Stimulated activated CD4-positive, alpha-beta T cell treated with anti-CD3 and anti-CD28 coated beads, Interleukin-1b, Interleukin-23, amount 100 ng/mL, for 1 hour (primary cell): ENCODE data around the gene CIAO2B.

Source experiments
- DNase-seq, 2 donors: peaks; one replicate each; pipeline ENCODE4 v3.0.0-alpha.2; 2020; ENCODE audit warnings: low read depth in 2 of 2

Gene CIAO2B

GRCh38 chr16:66920924-66921680, 13.1 kb downstream of the CIAO2B start:
- DNase-seq: no peak

GRCh38 chr16:66920299-66920590, 14.0 kb downstream of the CIAO2B start:
- DNase-seq: no peak

DNA sequence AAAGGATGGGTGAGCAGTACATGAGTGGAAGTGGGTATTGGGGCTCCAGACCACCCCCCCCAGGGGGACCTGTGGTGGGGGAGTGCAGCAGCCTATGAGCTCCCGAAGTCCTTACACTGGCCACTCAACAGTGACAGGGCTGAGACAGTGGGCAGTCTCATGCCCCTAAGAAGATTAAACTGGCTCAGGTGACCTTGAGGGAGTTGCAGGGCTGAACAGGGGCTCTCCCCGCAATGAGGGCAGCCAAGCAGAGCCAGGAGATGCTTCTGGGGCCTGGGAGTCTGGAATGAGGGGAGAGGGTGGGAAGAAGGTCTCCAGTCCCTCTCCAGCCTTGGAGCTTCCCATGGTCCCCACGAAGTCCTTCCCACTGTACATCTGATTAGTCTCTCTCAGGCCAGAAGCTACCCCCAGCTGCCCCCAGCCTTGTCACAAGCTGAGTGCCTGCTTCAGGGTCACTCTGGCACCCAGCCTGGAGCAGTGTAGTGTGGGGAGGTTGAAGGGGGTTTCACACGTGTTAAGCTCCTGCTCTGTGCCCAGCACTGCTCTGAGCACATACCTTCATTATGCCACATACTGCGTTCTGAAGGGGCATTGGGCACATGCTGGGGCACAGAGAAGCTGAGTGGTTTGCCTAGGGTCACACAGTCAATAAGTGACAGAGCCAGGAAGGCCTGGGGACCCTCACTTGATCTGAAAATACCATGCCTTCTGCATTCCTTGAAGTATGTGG, 14.5 kb downstream of the CIAO2B start:
- no peak for DNase-seq

GRCh38 chr16:66918803-66919568, 15.2 kb downstream of the CIAO2B start, which contains the start of gene CDH16:
CDH16 (minus strand) TSS chr16:66918885; CDS start chr16:66918065, 820 bp downstream.
- DNase-seq: no peak

DNA sequence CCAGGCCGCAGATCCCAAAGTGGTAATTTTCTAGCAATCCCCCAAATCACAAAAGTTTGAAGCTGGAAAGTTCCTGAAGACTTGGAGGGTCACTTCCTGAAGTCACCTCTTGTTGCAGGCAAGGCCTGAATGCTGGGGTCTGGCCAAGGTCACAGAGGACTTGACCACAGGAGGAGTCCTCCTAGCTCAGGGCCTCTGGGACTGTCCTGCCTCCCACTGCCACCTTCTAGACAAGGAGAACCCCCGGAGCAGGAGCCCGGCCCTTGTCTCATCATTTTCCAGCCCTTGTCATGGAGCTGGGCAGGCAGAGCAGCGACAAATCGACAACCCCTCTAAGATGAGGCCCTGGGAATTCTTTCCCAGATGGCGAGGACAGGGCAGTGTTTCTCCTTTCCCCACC, 15.8 kb downstream of the CIAO2B start:
- no peak for DNase-seq

DNA sequence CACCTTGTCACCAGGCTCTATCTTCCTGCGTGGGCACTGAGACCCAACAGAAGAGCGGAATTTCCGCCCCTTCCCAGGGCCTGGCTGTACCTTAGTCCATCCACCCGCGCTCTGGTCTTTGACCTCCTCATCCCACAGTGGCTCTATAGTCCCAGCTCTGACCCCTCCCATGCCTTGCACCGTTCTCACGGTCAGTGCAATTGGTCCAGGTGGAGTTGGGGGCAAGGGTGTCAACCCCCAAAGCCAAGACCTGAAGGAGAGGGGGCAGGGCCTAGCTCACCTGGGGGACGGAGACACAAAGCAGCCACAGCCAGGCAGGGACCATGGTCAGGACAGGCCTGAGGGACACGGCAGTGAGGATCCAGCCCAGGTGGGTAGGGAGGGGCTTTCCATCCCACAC, 16.5 kb downstream of the CIAO2B start:
- DNase-seq: no peak

DNA sequence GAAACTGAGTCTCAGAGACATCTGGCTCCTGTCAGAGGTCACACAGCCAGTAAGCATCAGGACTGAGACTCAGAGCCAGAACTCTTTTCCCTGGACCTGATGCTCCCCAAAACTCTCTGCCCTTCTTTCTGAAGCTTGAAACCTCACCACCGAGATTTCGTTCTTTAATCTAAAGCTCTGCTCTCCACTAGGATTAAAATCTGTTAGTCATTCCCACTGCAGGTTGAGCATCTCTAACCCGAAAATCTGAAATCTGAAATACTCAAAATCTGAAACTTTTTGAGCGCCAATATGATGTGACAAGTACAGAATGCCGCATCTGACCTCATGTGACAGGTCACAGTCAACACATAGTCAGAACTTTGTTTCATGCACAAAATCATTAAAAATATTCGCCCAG, 17.7 kb downstream of the CIAO2B start:
- no peak for DNase-seq

DNA sequence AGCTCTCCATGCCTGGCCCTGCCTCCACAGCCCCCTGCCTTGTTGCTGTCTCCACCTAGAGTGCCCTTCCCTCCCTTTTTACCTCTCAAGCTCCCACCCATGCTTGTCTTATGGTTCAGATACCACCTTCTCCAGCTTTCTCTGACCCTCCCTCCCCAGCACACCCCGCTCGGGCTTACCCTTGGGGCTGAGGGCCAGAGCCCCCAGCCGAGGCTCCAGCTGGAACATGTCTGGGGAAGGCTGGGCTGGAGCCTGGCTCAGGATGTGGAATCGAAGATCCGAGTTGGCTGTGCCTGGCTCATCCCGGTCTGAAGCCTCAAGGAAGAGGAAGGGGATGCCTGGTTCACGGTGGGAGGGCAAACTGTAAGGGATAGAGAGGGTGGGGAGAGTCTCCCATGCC, 19.2 kb downstream of the CIAO2B start:
- DNase-seq: no peak

DNA sequence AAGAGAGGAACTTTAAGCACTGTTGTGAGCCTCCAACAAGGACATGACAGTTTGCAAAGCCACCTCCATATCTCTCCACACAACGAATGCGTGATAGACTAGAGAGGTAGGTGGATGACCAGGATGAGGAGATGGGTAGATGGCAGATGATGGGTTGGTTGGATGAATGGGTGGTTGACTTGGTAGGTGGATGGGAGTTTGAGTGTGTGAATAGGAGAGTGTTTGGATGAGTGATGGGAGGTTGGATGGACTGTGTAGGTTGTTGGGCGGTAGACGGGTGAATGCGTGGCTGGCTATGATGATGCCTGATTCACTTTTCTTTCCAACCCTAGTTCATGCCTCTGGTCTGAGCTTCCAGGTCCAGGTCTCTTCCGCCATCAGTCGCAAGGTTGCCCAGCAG, 19.7 kb downstream of the CIAO2B start:
- no peak for DNase-seq

GRCh38 chr16:66913711-66914110, 20.5 kb downstream of the CIAO2B start:
- DNase-seq: no peak

- DNase-seq: no peak
These were observed 21.1 kb downstream of the CIAO2B start for GRCh38 chr16:66913081-66913480.

DNA sequence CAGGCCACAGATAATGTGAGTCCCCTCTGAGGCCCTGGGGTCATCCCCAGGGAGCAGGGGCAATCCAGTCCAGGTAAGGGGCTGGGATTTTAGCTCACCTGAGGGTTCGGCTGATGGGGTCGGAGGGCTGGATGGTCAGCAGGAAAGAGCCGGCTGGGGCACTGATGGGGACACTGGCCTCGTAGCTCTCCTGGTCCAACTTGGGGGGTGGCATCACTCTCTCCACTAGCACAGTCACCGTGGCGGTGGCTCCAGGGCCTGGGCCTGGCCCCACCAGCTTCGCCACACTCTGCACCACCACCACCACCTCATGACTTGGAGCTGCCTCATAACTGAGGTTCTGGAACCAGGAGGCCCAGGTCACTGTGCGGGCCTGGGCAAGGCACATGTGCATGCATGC, 22.4 kb downstream of the CIAO2B start:
- no peak for DNase-seq

GRCh38 chr16:66911112-66911511, 23.1 kb downstream of the CIAO2B start:
- no peak for DNase-seq

DNA sequence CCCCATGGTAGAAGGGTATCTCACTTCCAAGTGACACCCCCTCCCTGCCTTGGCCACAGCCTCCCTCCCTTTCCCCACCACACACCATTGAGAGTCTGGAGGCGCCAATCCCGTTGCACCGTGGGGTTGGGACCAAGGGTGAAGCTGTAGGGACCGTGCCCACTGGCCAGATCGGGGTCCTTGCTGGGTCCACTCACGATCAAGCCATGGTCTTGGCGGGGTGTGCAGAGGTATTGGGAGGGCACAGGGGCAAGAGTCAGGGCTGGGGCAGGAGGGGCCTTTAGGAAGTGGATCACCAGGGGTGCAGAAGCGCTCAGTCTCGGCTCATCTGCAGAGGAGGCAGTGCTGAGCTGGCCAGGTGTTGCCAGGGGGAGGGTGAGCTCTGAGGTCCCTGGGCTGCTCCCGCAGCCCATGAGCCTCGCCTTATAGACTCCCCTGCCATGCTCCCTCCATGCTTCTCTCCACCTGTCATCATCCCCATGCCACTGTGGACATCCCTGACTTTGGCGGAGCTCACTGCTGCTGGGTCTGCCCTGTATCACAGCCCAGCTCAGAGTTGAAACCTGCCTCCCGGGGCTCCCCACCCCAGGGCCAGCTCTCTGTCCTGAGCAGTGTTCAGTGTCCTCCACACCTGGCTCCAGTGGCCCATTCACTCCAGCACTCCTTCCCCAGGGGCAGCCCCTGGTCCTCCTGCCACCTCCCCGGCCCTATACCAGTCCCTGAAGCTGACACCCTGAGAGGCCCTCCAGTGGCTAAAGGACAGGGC, 23.8 kb downstream of the CIAO2B start:
- DNase-seq: no peak

GRCh38 chr16:66908762-66909559, 25.2 kb downstream of the CIAO2B start:
- no peak for DNase-seq

DNA sequence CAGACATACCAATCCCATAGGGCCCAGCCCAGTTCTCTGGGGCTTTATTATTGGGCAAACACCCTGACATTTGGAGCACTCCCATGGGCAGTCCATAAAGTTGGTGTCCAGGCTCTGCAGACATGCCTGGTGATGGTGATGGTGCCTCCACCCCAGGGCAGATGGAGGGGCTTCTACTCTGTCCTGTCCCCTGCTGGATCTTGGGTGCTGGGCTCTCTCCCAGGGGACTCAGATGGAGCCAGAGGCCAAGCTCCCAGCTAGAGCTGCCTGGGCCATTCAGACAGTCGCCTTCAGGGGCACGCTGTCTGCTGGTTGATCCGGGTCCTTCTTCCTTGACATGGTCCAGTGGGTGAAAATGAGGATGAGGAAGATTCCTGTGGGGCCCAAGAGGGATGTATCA, 26.1 kb downstream of the CIAO2B start:
- DNase-seq: no peak

GRCh38 chr16:66906916-66907836, 27.0 kb downstream of the CIAO2B start:
- DNase-seq: no peak

- no peak for DNase-seq
These were observed 28.3 kb downstream of the CIAO2B start for GRCh38 chr16:66905633-66906539.
